COLO668 (cell line): Measurements from ENCODE around the gene GIGYF2.

Experiments used
- DNase-seq: peaks from one replicate; lab custom pipeline; 2025; ENCODE audit not compliant: unreplicated experiment; lab: John Stamatoyannopoulos, UW

The GIGYF2 gene

DNA sequence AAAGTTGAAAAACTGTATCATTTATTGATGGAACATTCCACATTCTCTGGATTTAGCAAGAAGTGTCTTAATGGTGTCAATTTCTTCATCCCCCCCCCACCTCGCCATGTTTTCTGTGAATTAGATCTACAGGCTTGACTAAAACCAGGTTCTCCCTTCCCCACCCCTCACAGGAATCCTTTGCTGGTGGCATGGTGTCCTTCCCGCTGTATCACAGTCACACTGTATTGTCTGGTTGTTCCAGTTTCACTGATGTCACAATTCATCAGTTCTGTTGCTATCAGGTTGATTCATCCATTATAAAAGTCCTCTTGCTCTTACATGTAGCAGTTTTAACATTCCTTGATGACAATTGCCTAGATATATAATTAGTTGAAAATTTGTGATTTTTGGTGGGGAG is 166.9 kb downstream of the GIGYF2 start:
- DNase-seq, result no peak

DNA sequence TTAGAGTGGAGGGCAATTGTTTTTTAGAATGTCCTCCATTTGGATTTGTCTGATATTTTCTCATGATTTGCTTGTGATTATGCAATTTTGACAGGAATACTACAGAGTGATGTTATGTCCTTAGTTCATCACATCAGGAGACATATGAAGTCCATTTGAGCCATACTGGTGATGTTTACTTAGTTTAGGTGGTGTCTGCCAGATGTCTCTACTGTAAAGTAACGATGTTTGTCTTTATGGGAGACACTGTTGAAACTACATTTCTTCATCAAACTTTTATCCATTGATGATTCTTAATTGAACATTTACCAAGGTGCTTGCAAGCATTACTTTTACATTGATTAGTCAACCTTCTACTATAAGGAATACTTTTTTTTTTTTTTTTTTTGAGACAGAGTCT is 168.0 kb downstream of the GIGYF2 start:
- DNase-seq, result no peak

DNA sequence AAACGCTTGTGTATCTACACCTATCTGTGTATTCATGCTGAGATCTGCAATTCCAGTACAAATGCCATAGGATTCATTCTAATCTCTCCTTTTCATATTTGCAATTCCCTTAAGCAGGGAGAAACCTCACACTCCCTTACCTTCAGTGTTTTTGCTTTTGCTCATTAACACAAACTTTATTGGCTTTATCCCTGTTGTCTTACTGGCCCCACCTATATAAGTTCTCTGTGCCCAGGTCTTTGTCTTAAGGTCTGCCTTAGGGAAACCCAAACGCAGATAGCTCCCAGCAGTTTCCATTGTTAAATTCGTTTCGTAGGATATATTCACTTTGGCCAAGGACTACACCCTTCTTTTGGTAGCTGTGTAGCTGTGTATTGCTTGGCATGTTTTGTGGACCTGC is 169.0 kb downstream of the GIGYF2 start:
- no peak for DNase-seq

DNA sequence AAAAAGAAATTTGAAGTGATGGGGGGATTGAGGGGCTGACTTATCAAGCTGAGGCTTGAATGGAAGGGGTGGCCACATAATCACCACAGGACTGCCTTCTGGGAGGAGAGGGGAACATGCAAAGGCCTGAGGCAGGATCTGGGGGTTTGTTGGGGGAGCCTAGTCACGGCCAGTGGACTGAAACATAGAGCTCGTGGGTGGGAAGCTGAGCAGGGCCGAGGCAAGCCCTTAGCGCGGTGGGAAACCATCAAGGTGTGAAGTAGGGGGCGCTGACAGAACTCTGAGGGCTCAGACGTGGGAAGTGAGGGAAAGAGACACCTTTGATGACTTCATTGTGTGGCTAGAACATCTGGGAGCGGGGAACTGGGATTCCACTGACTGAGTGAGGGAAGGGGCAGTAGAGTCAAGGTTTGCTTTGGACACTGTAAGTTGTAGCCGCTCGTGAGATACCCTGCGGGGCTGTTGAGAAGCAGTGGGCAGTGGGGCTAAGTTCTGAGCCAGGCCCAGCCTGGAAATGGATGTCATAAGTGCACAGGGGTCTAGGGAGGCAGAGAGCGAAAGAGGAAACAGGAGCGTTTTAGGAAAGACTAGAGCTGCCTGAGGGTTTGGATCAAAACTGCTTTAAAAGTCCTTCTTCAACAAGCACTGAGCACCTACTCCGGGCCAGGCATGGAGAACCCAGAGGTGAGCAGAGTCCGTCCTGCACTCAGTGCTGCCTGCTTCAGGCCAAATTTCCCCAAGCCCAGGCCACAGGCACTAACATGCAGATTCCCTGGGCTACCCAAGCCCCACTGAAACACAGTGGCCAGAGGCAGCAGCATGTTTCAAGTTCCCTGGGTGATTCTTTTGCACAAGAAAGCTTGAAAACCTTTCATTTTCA is 172.2 kb downstream of the GIGYF2 start:
- DNase-seq, result no peak

DNA sequence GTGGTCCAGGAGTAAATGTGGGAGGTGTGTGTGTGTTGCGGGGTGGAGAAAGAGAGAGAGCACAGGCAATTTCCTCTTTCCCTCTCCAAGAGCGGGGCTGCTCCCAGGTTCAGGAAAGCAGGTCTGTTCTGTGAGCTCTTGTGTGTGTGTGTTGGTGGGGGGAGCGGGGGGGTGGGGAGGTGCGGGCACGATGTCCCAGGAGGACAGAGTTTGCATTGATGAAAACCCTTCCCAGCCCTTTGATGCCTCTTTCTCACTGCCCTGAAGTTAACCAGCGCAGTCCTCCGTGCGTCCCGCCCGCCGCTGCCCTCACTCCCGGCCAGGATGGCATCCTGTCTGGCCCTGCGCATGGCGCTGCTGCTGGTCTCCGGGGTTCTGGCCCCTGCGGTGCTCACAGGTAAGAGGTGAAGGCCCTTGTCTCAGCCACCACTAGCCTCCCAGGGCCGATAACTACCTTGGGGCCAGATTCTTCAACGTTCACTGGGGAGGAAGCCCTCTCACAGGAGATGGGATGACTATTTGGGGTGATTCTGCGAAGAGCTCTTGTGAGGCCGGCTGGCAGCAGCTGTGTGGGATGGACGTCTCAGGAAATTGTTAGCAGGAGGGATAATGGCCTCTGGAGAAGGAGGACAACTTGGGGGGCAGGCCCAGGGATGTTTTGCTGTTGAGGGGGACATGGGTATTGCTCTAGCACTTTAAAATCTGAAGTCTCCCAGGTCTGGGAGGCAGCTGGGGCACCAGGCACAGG is 173.1 kb downstream of the GIGYF2 start, which contains the start of gene SNORC:
SNORC (plus strand) TSS at position 247 of the 748 bp plus-strand sequence; CDS start at position 325, 78 bp downstream.
- DNase-seq, result no peak

DNA sequence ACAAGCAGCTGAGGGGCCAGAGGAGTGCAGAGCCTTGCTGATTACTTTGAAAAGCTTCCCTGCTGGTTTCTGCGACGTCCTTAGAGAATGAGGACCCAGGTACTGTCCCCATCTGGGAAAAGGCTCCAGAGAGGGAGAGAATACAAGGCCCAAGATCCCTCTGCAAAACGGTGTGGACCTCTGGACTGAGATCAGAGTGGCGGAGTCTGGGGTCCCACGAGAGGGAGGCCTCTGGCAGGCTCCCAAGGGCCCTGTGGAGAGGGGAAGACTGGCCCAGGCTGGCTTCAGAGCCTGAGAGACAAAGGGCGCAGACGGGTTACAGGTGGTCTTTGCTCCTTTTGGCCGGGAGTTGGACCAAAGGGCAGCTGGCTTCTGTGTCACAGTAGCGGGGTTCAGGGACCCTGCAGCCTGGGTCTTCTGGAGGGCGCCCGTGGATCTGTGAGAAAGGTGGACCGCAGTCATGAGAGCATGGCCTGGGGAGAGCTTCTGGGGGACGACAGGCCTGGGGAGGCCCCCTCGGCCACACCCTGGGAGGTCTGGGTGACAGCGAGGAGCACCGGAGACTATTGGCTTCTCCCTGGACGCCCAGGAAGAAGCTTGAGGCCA is 173.7 kb downstream of the GIGYF2 start:
- no peak for DNase-seq

DNA sequence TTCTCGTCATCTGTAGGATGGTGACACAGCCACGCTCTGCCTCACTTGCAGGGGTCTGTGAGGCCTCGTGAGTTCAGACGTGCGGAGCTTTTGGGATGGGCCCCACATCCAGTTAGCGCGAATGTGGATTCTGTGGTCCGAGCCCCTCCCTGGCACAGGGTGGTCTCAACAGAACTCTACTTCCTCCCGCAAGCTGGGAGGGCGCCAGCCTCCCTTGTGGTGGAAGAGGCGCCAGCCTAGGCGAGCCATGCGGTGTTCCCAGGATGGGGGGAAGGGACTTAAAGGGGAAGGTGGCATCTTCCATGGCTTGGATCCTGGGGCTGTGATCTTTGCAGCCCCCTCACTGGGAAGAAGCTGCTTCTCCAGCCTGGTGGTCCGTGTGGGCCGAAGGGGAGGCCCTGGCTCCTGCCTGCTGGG is 174.3 kb downstream of the GIGYF2 start:
- no peak for DNase-seq

DNA sequence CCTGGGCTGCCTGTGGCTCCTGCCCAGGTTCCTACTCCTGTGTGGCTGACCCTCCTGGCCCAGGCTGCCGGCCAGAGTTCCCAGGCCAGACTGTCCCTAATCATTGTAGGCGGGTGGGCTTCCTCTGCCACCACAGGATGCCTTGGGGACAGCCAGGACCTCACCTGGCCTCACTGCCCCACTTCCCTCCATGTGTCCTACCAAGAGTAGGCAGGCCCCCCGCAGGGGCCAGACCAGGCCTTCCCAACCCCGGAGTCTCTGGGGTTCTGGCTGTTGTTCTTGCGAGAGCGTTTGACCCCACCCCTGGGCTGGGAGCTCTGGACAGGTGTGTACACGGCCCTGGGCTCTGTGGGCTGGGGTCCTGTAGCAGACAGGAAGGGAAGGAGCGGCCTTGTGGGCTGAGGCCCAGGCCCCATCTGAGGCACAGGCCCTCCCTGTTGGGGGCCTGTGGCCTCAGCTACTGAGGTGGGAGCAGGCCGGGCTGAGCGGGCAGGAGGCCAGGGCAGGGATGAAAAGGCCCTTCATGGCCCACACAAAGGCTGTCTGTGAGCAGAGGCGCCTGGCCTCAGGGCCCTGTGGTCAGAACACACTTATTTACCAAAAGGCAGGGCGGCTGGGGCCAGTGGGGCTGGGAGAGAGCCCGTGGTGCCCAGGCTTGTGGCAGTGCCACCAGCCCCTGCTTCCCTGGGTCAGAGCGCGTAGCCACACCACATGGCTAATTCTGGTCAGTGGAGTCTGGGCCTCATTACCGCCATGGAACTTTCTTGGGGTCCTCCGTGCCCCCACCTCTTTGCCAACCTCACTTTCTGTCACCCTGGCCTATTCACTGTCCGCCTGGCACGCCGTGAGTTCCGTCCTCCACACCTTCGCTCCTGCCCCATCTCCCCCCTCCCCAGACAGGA is 175.0 kb downstream of the GIGYF2 start:
- no peak for DNase-seq

DNA sequence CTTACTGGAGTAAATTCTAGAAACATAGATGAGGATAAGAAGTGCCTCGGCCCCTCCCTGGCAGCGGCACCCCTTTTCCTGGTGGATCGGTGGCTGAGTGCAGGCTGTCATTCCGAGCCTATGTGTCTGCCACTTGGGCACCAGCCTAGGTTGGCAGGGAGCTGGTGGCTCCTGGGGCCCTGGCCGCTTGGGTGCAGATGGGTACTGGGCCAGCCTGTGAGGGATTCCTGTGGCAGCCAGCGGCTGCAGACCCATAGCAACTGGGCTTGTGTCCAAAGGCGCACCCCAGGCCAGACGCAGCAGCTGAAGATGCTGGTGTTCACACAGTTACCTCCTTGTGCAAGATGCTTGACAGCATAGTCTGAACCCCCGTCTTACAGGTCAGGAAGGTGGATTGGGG is 175.7 kb downstream of the GIGYF2 start:
- DNase-seq, result no peak

DNA sequence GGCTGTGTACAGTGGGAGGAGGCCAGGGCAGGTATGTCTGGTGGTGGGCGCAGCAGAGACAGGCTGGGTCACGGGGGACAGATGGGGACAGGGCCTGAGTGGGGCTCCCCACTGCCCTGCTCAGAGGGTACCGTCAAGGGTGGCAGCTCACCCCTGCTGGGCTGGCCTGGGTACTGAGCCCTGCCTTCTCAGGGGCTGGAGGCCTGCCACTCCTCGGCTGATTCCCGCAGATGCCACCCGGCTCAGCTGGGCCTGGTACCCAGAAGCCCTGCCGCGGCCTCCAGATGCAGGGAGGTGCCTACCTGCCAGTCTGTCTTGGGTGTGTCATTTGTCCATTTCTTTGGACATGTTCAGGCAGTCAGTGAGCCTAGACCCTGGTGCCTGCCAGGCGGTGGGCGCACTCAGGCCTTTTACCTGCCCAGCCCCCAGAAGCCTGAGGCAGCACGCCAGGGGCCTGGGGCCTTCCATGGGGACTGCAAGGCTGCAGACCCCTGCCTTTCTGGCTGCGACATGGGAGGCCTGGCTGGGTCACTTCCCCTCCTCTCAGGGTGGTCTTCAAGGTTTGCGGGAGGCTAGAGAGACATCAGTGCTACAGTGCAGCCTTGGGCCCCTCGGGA is 176.3 kb downstream of the GIGYF2 start:
- DNase-seq, result no peak

DNA sequence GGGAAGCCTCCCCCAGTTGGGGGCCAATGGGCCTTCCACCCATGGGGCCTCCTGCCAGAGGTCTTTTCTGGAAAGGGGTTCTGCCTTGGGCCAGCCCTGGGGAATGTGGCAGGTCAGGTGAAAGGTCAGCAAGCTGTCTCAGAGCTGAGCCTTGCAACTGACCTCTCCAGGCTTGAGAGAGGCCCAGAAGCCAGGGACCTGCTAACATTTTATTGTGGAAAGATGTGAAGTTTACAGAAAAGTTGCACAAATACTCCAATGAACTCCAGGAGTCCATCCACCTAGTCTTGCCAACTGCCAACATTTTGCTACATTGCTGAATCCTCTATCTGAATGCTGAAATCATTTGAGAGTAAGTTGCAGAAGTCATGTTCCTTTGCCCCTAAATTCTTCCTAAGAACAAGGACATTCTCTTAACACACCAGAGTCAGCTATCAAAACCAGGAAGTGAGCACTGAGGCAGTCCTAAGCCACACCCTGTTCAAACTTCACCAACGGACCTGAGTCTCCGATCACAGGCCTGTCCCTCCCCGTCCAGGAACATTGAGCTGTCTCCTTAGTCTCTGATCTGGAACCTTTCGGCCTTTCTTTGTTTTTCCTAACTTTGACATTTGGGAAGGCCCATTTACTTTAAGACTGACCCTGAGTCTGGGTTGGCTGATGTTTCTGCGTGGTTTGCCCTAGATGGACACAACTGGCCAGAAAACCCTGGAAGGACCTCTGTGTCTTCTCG is 176.9 kb downstream of the GIGYF2 start:
- no peak for DNase-seq

DNA sequence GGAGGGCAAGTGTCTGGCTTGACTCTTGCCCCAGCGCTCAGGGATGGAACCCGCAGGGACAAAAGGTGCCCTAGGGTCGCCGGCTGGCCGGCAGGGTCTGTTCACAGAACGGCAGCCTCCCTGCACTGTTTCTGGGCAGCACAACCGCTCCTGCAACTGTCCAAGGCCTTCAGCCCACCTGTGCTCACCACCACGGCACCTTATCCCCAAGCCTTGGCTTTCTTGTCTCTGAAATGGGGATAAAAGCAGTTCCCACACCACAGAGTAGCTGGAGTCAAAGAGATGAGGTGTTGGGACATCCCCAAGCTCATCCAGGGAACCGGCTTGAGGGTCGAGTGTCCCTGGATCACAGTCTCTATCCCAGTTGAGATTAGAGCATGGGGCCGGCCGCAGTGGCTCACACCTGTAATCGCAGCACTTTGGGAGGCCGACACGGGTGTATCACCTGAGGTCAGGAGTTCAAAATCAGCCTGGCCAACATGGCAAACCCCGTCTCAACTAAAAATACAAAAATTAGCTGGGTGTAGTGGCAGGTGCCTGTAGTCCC is 177.6 kb downstream of the GIGYF2 start:
- DNase-seq, result no peak

DNA sequence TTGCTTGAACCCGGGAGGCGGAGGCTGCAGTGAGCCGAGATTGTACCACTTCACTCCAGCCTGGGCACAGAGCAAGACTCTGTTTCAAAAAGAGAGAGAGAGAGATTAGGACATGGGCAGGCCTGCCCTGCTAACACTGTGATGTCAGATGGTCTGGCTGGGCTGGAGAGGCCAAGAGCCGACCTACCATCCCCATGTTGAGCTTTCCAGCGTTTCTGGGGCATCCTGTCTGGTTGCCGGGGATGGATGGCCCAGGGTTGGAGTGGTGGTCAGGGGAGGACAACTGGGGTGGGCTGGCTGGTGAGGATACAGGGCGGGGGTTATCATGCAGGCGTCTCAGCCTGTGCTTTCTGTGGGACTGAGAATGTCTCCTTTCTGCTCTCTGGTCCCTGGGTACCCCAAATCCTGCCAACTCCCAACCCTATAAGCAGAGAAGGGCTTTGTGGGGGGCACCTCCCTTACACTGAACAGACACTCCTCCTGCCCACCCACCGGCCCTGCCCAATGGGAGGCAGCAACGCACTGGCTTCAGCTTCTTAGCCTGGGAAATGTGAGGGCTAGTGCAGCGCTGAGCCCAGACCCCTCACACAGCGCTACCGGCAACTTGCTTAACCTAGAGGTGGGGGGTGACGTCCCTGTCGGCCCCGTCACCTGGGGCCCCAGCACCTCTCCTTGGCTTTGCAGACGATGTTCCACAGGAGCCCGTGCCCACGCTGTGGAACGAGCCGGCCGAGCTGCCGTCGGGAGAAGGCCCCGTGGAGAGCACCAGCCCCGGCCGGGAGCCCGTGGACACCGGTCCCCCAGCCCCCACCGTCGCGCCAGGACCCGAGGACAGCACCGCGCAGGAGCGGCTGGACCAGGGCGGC is 178.4 kb downstream of the GIGYF2 start:
- no peak for DNase-seq

DNA sequence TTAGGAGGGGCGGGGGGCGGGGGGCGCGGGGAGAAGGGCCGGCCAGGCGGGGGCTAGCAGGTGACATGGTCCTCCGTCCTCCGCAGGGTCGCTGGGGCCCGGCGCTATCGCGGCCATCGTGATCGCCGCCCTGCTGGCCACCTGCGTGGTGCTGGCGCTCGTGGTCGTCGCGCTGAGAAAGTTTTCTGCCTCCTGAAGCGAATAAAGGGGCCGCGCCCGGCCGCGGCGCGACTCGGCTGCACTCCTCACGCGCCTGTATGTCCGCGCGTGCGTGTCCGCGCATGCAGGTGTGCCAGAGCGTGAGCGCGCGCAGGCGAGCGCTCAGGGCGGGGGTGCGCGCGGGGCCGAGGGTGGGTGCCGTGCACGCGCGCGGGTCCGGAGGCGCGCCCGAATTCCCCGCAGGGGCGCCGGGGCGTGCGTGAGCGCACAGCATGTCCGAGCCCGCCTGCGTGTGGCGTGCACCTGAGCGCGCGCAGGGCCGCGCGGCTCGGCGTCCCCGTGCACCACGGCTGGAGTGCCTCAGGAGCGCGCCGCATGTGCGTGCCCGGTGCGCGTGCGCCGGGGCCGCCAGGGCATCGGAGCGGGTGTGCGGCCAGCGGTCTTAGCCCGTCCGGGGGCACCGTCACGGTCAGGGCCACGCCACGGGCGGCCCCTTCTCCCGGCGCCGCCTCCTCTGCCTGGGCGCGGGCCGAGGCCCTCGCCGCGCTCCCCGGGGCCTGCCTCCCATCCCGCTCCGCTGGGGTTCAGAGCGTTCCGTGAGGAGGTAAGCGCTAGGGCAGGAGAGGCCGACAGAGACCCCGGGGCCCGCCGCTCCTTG is 179.2 kb downstream of the GIGYF2 start:
- no peak for DNase-seq

DNA sequence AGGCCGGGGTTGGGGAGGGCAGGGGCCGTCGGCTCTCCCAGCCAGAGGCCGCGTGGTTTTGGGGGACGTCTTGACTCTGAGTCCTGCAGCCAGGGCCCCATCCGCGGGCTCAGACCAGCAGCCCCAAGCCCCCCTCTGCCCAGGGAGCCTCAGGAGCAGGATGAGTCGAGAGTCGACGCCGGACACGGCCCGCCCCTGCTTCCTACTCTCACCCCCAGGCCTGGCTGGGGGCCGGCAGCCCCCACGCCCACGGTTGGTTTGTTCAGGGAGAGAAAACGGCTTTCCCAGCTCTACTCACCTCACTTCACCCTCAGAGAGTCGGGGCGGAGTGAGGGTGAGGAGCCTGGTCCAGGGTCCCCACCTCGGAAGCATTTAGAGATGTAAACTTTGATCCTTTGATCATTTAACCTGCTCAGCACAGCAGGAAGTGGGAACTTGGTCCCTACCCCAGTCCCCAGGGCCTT is 179.9 kb downstream of the GIGYF2 start:
- DNase-seq, result no peak

DNA sequence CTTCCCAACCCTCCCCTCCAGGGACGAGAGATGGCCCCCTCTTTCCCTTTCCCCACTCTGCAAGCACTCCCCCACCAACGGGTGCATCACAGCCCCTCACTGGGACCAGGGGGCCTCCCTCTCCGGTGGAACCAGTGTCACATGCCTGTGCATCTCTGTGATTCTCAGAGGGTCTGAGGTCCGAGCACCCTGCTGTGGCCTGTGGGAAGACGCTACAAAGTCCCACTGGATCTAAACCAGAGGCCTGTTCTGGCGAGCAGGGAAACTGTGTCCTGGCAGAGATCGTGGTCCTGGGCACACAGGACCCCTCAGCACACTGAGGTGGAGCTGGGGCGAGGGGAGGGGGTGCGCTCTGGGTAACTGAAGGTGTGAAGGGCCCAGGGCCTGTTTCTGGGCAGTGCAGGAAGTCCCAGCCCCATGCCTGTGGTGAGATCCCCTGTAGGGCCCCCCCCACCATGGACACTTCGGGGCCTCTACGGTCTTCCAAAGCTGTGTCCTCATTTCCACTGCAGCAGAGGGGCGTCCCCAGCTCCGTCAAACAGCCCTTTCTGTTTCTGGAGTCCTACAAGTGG is 180.9 kb downstream of the GIGYF2 start:
- no peak for DNase-seq
